HG02981 (cell line): ENCODE measurements around the gene FBXO15.

ENCODE experiments used
- ATAC-seq: cut with Tn5 transposase; IDR thresholded peaks from one replicate; pipeline ENCODE4 v1.9.1; 2021; ENCODE audit warnings: mild to moderate bottlenecking, moderate library complexity; ENCODE audit not compliant: unreplicated experiment

The FBXO15 gene

DNA sequence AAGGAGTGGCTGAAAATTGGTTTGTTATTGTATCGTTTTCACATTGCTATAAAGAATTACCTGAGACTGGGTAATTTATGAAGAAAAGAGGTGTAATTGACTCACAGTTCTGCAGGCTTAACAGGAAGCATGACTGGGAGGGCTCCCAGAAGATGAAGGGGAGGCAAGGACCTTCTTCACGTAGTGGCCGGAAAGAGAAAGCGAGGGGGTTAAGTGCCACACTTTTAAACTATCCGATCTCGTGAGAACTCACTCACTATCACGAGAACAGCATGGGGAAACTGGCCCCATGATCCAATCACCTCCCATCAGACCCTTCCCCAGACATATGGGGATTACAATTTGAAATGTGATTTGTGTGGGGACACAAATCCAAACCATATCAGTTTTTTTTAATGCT lies 81.6 kb downstream of the FBXO15 start:
- ATAC-seq = no peak

DNA sequence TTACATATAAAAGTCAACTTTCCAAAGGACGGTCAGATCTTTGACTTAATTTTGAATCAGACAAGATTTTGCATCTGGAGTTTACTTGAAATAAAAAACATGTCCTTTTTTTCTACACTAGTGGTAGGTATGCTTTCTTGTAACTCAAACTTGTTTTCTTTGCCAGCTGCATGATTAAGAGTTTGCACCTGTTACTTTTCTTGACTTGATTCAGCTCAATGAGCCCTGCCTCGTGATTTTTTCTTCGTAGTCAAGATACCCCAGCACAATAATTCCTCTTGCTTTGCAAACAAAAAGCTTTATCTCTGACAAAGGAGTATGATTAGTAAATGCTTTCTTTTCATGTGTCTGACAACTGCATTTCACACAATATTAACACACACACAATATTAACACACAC lies 82.3 kb downstream of the FBXO15 start:
- ATAC-seq = no peak

DNA sequence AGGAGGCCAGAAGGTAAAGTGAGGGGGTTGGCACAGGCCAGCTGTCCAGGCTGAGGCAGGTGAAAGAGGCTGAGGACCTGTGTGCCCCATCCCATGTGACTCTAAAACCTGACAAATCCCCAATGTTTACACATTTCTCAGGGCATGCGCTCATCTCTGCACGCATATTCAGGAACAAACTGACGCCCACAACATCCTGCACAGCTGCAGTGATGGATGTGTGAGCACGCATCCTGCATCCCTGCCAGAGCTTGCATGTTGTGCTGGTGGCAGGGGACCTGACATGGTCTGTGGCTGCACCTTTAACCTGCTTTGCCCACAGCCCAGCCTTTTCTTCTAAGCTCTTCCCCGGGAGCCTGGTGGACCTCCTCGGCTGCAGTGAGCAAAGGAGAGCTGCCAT lies 83.1 kb downstream of the FBXO15 start:
- no peak for ATAC-seq

DNA sequence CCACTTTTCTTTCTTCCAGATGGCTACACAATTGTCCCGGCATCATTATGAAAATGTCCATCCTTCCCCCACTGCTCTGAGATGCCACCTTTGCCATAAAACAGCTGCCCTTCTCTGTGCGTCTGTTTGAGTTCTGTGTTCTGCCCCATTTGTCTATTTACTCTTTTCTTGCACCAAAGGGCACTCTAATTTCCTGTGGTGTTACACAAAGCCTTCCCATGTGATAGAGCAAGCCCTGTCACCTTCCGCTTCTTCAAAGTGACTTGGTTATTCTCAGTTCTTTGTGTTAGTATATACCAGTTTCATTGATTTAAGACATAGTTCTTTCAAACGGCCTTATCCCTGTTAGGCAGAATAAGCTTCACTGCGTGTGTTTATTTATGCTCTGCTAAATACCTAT lies 84.1 kb downstream of the FBXO15 start:
- ATAC-seq = no peak

DNA sequence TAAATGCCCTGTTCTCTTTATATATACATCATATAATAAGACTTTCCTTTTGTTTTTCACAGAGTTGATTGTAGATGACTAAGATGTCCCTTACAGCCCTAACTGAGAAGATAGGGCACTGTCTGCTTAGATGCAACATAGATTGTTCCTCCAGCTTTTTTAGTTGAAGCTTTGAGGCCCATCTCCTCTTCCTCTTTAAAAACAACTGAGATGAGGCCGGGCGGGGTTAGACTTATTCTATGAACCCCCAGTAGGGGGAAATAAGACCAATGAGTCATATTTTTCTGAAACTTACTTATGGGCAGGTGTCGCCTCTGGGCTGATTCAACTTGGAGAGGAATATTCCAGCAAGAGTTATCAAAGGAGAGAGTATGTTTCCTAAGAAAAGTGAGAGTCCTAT lies 84.6 kb downstream of the FBXO15 start:
- ATAC-seq = peak; percentile 56

DNA sequence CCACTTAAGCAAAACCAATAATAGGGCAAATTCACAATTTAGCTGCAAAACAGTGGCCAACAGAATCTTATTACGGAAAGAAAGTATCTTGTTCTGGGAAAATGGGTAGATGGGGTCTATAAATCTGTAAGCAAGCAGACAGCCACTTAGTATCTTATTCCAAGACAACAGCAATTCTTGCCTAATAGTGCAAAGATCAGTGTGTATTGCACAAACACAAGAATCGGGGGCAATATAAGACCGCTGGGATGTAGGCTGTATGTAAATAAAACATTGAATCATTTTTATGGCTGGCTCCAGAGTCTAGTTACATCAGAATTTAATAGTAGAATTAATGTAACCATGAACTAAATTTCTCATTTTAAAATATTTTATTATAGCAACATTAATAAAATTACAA lies 85.6 kb downstream of the FBXO15 start:
- ATAC-seq = no peak

DNA sequence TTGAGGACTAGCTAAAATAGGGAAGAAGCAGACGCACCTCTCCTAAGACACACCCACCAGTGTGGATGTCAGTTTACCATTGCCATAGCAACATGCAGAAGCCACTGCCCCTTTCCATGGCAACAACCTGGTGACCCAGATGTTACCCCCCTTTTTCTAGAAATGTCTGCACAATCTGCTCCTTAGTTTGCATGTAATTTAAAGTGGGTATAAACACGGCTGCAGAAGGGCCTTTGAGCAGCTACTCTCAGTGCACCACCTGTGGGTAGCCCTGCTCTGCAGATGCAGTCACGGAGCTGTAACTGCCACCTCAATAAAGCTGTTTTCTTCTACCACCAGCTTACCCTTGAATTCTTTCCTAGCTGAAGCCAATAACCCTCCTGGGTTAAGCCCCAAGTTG lies 87.1 kb downstream of the FBXO15 start:
- ATAC-seq = no peak

DNA sequence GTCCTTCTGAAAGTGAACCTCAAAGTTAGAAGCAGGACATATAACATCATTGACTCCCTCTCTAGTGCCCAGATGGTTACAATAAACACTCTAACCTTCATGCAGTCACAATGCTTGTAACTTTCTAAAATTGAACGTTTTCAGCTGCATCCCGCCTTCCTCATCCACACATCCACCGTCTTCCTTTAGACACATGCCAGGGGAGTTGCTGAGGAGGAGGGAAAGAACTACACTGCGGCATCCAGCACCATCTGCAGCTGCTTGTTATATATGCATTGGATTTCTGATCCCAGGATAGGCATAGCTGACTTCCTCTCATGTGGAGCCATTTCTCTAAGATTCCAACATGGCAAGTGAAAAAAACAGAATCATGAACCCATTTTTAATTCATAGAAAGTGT lies 96.8 kb downstream of the FBXO15 start:
- ATAC-seq = no peak

DNA sequence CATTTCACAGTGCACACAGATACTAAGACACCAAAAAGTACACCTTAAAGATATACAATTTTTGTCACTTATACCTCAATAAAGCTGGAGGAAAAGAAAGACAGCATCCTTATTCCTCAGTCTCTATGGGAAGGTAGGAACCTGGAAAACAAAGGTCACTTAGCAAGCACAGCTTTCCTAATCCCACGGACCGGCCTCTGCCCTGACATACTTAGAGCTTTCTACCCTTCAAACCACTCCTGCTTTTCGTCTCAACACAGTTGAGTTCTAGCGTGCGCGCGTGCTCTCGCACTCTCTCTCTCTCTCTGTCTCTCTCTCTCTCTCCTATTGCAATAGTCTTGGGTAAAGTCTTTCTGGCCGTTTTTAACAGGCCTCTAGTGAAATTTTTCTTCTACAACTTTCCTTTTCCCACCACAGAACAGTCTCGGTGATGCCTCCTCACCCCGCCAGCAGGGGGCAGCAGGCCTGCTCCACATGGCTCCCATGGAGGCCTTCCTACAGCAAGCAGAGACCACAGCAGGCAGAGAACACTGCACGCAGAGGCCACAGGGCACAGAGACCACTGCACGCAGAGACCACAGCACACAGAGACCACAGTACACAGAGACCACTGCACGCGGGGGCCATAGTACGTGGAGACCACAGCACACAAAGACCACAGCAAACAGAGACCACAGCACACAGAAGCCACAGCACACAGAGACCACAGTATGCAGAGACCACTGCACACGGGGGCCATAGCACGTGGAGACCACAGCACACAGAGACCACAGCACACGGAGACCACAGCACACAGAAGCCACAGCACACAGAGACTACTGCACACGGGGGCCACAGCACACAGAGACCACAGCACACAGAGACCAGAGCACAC lies 106.9 kb downstream of the FBXO15 start:
- ATAC-seq = peak; percentile 75

DNA sequence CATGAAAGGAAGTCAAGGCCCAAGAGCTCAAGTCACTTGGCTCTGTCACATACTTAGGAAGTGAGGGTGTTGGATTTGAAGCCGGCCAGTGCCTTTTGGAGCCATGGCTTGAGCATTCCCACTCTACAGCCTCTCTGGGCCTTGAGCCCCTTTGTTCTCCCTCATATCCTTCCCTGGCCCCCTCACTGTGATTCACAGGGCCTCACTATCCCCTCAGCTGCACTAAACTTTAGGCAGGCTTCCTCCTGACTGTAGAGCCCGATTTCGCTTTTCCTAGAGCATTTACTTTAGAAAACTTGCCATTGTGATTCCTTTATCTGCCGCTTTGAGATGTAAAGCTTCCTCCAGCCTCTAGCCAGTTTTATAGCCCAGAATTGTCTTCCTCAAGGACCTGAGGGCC lies 107.6 kb downstream of the FBXO15 start:
- no peak for ATAC-seq

DNA sequence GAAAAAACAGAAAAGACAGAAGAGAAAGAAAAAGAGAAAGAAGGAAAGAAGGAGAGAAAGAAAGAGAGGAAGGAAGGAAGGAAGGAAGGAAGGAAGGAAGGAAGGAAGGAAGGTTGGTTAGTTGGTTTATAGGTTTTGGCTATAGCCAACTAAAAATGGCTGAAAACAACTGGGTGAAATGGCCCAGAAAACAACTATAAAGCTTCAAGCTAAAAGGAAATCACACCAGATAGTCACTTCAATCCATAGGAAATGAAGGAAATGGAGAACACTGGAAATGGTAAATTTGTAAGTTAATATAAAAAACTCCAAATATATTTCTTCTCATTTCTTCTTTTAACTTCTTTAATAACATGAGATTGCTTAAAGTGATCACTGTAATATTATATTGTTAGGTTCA lies 118.5 kb downstream of the FBXO15 start:
- ATAC-seq = no peak
